GM18498 (cell line): ENCODE measurements around the gene ARHGEF28.

Experiments used
- ATAC-seq: cut with Tn5 transposase; IDR thresholded peaks from one replicate; pipeline ENCODE4 v1.9.1; 2021; ENCODE audit warnings: mild to moderate bottlenecking, moderate library complexity; ENCODE audit not compliant: unreplicated experiment

ARHGEF28 gene

GRCh38 chr5:73691302-73692080 lies 65.5 kb downstream of the ARHGEF28 start:
- ATAC-seq = no peak

- no peak for ATAC-seq
Measured at GRCh38 chr5:73692166-73692640, 66.2 kb downstream of the ARHGEF28 start.

GRCh38 chr5:73692981-73693380 lies 67.0 kb downstream of the ARHGEF28 start:
- no peak for ATAC-seq

GRCh38 chr5:73693573-73694061 lies 67.6 kb downstream of the ARHGEF28 start:
- peak; percentile 24 for ATAC-seq

DNA sequence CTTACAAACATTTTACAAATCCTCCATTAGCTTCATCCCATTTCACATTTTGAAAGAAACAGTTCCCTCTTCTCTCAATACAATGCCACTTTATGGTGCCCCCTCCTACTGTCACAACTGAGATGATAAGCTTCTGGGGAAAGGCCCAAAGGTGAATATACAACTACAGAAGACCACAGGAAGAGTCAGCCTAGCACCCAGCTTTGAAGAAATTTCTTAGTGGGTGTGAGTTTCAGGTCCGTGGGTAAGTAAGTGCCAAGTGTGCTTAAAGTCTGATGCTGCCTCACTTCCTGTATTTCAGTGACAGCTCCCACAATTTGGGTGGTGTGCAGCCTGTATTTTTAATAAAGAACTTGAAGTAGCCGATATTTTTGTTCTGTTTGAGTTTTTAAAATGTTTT lies 68.1 kb downstream of the ARHGEF28 start:
- ATAC-seq = peak; percentile 86

DNA sequence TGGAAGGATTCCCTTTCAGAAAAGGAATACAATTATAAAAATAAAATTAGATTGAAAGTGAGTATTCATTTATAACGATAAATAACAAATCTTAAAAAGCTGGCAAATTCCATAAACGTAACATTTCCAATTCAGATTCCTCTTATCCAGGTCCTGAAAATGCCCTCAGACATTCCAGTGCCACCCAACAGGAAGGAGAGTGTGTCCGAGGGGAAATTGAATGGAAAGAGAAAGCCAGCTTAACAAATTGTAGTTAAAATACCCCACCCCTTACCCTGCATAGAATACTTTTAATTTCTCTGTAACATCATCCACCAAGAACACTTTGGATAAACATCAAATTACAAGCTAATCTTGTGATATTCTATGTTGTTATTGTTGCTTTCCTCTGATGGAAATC lies 72.0 kb downstream of the ARHGEF28 start:
- ATAC-seq = no peak

DNA sequence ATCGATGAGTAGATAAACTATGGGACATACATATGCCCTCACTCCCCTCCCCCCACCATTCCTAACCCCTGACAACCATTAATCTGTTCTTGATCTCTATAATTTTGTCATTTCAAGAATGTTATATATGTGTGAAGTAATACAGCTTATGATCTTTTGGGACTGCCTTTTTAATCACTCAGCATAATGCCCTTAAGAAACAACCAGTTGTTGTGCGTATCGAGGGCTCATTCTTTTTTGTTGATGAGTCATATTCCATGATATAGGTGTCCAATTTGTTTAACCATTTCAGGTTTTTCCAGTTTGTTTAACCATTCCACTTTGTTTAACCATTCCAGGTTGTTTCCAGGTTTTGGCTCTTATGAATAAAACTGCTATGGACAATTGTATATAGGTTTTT lies 75.6 kb downstream of the ARHGEF28 start:
- ATAC-seq = no peak

- ATAC-seq = no peak
Measured at GRCh38 chr5:73702534-73702933, 76.5 kb downstream of the ARHGEF28 start.

GRCh38 chr5:73702951-73703350 lies 77.0 kb downstream of the ARHGEF28 start:
- ATAC-seq = no peak

DNA sequence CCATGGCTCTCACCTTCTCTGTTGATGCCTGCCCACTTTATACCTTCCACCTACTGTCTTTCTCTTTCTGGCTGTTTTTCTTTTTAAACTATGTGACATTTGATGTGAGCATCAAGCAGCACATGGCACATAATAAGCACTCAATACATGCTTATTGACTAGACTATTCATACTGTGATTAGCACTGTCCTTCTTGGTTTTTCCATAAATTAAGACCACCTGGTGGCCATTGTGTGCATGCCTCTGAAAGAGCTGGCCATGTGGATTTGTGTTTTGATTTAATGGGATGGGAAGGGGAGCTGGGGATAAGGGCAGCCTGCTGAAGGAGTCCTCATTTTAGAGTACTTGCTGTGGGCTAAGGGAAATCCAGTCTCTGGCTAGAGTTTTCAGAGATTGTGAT lies 79.4 kb downstream of the ARHGEF28 start:
- no peak for ATAC-seq

- no peak for ATAC-seq
Measured at GRCh38 chr5:73706963-73707362, 81.0 kb downstream of the ARHGEF28 start.

DNA sequence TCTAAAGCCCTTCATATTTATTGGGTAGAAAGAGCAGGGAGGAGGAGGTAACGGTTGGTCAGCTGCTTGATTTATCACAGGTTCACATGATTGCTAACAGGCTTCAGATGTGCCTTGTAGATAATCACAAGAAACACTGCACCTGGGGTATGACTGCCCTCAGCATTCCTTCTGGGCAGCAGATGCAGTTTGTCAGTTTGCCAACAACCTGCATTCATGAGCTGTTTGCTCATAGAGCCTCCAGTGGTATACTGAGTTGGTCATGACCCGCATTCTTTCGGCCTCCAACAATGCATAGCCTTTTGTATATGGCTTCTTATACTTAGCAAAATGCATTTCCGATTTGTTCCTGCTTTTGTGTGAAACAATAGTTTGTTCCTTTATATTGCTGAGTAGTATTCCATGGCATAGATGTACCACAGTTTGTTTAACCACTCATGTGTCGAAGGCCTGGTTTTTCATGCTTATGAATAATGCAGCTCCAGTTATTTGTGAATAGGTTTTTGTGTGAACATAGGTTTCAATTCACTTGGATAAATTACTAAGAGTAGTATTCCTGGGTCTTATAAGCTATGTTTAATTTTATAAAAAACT lies 83.6 kb downstream of the ARHGEF28 start:
- ATAC-seq = no peak

DNA sequence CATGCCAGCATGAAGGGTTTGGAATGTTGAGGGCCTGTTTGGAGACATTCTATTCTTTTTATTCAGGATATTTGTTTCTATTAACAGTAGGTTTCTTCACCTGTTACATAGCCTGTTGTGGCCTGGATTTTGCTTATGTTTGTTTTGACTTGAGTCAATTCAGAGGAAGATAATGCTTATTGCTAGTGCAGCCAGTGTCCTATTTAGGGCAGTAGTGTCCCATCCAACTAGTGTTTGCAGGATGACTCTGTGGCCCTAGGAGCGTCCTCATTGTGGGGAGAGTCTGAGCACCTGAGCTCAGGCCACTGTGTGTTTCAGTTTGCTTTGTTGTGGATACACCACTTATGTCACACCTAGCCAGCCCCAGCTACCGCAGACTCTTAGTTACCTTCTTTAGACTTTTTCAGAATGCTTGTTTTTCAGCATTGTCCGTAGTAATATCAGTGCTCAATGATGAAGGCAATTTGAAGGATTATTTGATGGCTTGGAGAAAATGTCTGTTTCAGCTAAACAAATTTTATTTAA lies 90.3 kb downstream of the ARHGEF28 start:
- ATAC-seq = no peak

DNA sequence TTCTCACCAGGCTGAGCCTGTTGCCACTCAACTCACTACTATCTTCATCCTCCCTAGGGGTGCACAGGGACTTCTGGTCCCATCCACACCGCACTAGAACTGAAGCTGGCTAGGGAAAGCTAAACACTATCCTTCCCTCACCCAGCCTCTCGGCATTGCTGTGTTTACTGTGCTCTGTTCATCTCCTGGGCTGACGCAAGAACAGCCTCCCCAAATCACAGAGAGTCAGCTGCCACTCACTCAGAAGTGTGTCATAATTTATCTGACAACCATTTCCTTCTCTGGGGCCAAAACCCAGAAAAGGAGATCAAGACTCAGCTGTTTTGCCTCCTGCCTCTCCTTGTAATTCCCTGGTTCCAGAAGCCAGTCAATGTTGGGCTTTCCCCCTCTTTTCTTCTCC lies 92.8 kb downstream of the ARHGEF28 start:
- ATAC-seq = no peak

DNA sequence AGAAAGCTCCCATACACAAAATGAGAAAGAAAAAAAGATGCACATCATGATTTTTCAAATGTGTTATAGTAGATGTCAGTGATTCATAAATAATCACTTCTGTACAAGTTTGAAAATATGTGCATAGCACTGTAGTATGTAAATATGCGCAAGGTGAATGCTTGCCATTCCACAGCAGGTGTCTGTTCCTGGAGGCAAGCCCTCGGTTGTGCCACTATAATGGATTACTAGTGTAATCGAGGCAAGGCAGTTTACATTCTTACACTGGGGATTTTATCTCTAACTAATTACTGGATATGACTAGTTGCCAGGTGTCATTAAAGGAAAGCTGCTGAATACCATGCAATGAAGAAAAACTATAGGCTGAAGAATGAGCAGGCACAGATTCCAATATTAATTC lies 93.6 kb downstream of the ARHGEF28 start:
- no peak for ATAC-seq

GRCh38 chr5:73722231-73722630 lies 96.2 kb downstream of the ARHGEF28 start:
- no peak for ATAC-seq

GRCh38 chr5:73726071-73726470 lies 100.1 kb downstream of the ARHGEF28 start:
- no peak for ATAC-seq

- ATAC-seq = no peak
Measured at GRCh38 chr5:73726606-73727231, 100.7 kb downstream of the ARHGEF28 start.

- ATAC-seq = no peak
Measured at GRCh38 chr5:73727470-73727869, 101.5 kb downstream of the ARHGEF28 start.

DNA sequence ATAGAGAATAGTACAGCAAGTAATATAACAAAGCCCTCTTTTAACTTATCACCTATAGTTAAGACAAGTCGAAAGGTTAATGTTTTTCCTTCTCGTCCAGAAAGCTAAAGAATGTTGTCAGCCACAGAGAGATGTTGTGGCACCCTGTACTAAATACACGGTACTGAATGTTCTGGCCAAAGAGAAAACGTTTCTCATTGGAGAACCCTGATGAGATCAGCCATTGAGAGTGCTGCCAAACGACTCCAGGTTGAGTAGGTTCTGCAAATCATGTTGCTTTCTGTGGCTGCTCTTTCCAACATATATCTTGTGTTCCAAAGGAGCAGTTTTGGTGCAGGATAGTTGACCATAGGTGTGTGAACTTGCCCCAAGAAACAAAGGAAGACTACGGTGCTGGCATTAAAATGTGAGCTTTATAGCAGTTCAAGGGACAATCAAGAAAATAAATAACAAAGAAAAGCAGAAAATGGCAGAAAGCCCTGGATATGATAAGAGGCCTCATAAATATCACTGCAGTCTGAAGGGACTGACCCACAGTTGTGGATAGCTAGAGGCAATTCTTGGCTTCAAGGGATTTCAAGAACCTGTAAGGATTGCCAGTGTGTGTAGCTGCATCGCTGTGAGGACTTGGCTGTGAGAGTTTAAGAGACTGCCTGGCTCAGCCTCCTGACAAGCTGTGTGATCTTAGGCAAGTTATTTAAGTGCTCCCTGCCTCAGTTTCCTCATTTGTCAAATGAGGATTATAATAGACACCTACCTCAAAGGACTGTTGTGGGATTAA lies 102.7 kb downstream of the ARHGEF28 start:
- no peak for ATAC-seq

DNA sequence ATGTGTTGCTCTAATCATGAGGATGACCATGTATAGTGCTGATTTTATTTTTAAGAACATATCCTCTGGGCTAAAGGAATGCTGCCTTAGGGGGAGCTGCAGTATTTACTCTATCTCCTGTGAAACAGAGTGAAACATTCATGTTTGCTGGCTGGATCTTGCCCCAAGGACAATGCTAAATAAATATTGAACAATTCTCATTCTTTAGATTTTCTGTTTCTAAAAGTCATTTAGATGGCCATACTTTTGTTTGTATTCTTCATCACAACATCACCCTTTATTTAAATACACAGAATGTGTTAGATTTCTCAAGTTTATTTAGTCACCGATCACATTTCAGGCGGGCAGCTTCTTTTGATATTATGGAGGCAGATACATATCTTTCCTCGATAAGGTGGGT lies 103.3 kb downstream of the ARHGEF28 start:
- ATAC-seq = no peak
